Endothelial cell of umbilical vein (primary cell): ENCODE measurements around the gene PSMC3. TPM values are rescaled to one million over a fixed set of nuclear protein-coding genes. Genes with fewer than 3 reads are reported as not detected.

Experiments used
- BruUV-seq: library from RNA; stranded (reverse); fragments of 400-500 nt; replicated peaks from 2 replicates; lab custom pipeline; 2021; lab: Mats Ljungman, UMichigan
- CTCF ChIA-PET: fragments of 300-600, 350-600 bp; sonication (Branson Sonifier 250); formaldehyde crosslinking; loops from one replicate; lab custom pipeline; 2021; ENCODE audit warnings: antibody characterized with exemption, inconsistent platforms; lab: Charles Lee
- POLR2A ChIA-PET: fragments of 300-600, 350-600 bp; sonication (Branson Sonifier 250); formaldehyde crosslinking; loops from one replicate; lab custom pipeline; 2021; ENCODE audit warnings: antibody characterized with exemption, inconsistent platforms; lab: Charles Lee
- DNase-seq: peaks from one replicate; pipeline ENCODE4 v3.0.0-alpha.2; 2011; ENCODE audit warnings: low read depth, low spot score
- FAIRE-seq: peaks from 2 replicates; lab custom pipeline; 2011; peaks lifted over from hg19 to GRCh38; lab: Jason Lieb, UNC
- H2AFZ ChIP-seq: 2 replicates; pipeline ENCODE4 v1.6.0; 2012; ENCODE audit warnings: low read depth, low read length, control low read depth, inconsistent platforms
- H3K27ac ChIP-seq: 2 replicates; pipeline ENCODE4 v1.5.1; 2011; ENCODE audit warnings: low read depth, mild to moderate bottlenecking, control low read depth, low read length, moderate library complexity; ENCODE audit not compliant: insufficient read depth
- H3K27me3 ChIP-seq, 2 experiments: 2 replicates each; pipeline versions ENCODE4 v1.6.0 to v1.6.1; 2011; ENCODE audit warnings: low read length in 2 of 2, mixed read lengths in 1 of 2; ENCODE audit not compliant: control insufficient read depth in 2 of 2, insufficient read depth in 2 of 2
- H3K36me3 ChIP-seq, 2 experiments: 2 replicates in 1 of 2; 3 replicates in 1 of 2; pipeline ENCODE4 v1.5.1; 2011; ENCODE audit warnings: low read length in 2 of 2, mild to moderate bottlenecking in 1 of 2, moderate library complexity in 1 of 2; ENCODE audit not compliant: control insufficient read depth in 2 of 2, insufficient read depth in 2 of 2; ENCODE audit errors: extremely low read depth in 1 of 2
- H3K4me1 ChIP-seq: 3 replicates; pipeline ENCODE4 v1.5.1; 2011; ENCODE audit warnings: mild to moderate bottlenecking, low read length; ENCODE audit not compliant: control insufficient read depth, insufficient read depth; ENCODE audit errors: extremely low read depth
- H3K4me2 ChIP-seq: 2 replicates; pipeline ENCODE4 v1.6.1; 2011; ENCODE audit warnings: low read length, control low read depth, mixed read lengths; ENCODE audit not compliant: insufficient read depth
- H3K4me3 ChIP-seq, 3 experiments: fragments of 200-600 bp in 1 of 3; sonication (generic), shearing (Covaris generic) in 1 of 3; replicated peaks in 1 of 3; 2 replicates each; pipeline ENCODE4 v1.5.1; 2011 to 2016; ENCODE audit warnings: control low read depth in 3 of 3, low read length in 3 of 3, mild to moderate bottlenecking in 2 of 3, inconsistent platforms in 1 of 3, low read depth in 1 of 3, moderate library complexity in 1 of 3; ENCODE audit not compliant: insufficient read depth in 1 of 3
- H3K79me2 ChIP-seq: 2 replicates; pipeline ENCODE4 v1.6.0; 2012; ENCODE audit warnings: low read length, inconsistent platforms; ENCODE audit not compliant: control insufficient read depth, insufficient read depth
- H3K9ac ChIP-seq: replicated peaks from 2 replicates; pipeline ENCODE3; 2011; ENCODE audit warnings: low read length, control low read depth; ENCODE audit not compliant: insufficient read depth; ENCODE audit errors: extremely low read depth
- H3K9me1 ChIP-seq: replicated peaks from 3 replicates; pipeline ENCODE4 v1.6.0; 2011; ENCODE audit warnings: mild to moderate bottlenecking, low read length; ENCODE audit not compliant: control insufficient read depth, insufficient read depth; ENCODE audit errors: extremely low read depth
- H3K9me3 ChIP-seq: replicated peaks from 2 replicates; pipeline ENCODE4 v1.5.1; 2012; ENCODE audit warnings: low read length, inconsistent platforms; ENCODE audit not compliant: control insufficient read depth, insufficient read depth
- H4K20me1 ChIP-seq: replicated peaks from 2 replicates; pipeline ENCODE3; 2011; ENCODE audit warnings: mild to moderate bottlenecking, low read length; ENCODE audit not compliant: control insufficient read depth, insufficient read depth; ENCODE audit errors: extremely low read depth
- EZH2 ChIP-seq: IDR thresholded peaks from 2 replicates; pipeline ENCODE4 v1.6.1; 2012; ENCODE audit warnings: borderline replicate concordance, low read depth, mild to moderate bottlenecking, moderate library complexity, low read length, inconsistent platforms; ENCODE audit not compliant: severe bottlenecking
- FOS ChIP-seq: IDR thresholded peaks from 2 replicates; pipeline ENCODE4 v1.6.1; 2011; ENCODE audit warnings: mild to moderate bottlenecking, low read length, moderate library complexity, borderline replicate concordance; ENCODE audit not compliant: insufficient read depth
- GATA2 ChIP-seq: IDR thresholded peaks from 2 replicates; pipeline ENCODE4 v1.7.0; 2011; ENCODE audit warnings: low read depth, mild to moderate bottlenecking, moderate library complexity, mixed read lengths, low read length; ENCODE audit not compliant: insufficient read length, insufficient read depth
- JUN ChIP-seq: IDR thresholded peaks from 2 replicates; pipeline ENCODE4 v1.6.1; 2011; ENCODE audit warnings: borderline replicate concordance, low read depth; ENCODE audit not compliant: insufficient read length, insufficient read depth
- MYC ChIP-seq: IDR thresholded peaks from one replicate; pipeline ENCODE4 v1.6.1; 2011; ENCODE audit warnings: mild to moderate bottlenecking, low read depth, low read length
- POLR2A ChIP-seq: IDR thresholded peaks from 2 replicates; pipeline ENCODE4 v1.6.1; 2012; ENCODE audit warnings: low read depth, mild to moderate bottlenecking, control low read depth, low read length
- POLR2AphosphoS5 ChIP-seq: IDR thresholded peaks from 2 replicates; pipeline ENCODE4 v1.6.1; 2012; ENCODE audit warnings: low read depth, mild to moderate bottlenecking, control low read depth, low read length, moderate library complexity; ENCODE audit not compliant: insufficient read depth
- dilution Hi-C: fragments of 300-500 bp; cut with MboI; formaldehyde crosslinking; loops from one replicate; pipeline ENCODE4 v1.15.0; 2019; ENCODE audit warnings: low sequenced_read_pairs; ENCODE audit not compliant: extremely low pct_ligation_motif_present
- intact Hi-C: fragments of 100-400 bp; cut with micrococcal nuclease; formaldehyde crosslinking; loops from one replicate; pipeline ENCODE4 v1.10.0; 2022
- polyA plus RNA-seq, 4 experiments: library from polyadenylated mRNA; depleted of rRNA in 3 of 4; stranded (reverse) in 3 of 4; unstranded in 1 of 4; fragments of >200 nt; gene quantifications; 2 replicates each; pipeline versions ENCODE4 v1.2.1 to v1.2.3, GENCODE V29; 2011 to 2012; ENCODE audit warnings: missing spikeins in 1 of 4
- total RNA-seq: library from RNA; stranded (reverse); gene quantifications from 2 replicates; pipeline ENCODE4 v1.2.3, GENCODE V29; 2021
- TF ChIP-seq, protein P1 (sequence below): IDR thresholded peaks from 2 replicates; pipeline ENCODE4 v1.6.1; 2011; ENCODE audit not compliant: insufficient read depth, insufficient read length
- TF ChIP-seq, protein P2 (sequence below), 2 donors: IDR thresholded peaks; 1 replicate in 1 of 2; 2 replicates in 1 of 2; pipeline ENCODE4 v1.5.1; 2011; ENCODE audit warnings: low read length in 2 of 2, mild to moderate bottlenecking in 2 of 2, moderate library complexity in 2 of 2, control low read depth in 1 of 2, inconsistent platforms in 1 of 2, low read depth in 1 of 2; ENCODE audit not compliant: insufficient read depth in 1 of 2; ENCODE audit errors: extremely low read depth in 1 of 2

PSMC3 gene
- total and polyA plus RNA-seq, 2 donors (not counting 3 experiments of a cell fraction or from before 2014, with no cell fraction given): 179 to 203 TPM

DNA sequence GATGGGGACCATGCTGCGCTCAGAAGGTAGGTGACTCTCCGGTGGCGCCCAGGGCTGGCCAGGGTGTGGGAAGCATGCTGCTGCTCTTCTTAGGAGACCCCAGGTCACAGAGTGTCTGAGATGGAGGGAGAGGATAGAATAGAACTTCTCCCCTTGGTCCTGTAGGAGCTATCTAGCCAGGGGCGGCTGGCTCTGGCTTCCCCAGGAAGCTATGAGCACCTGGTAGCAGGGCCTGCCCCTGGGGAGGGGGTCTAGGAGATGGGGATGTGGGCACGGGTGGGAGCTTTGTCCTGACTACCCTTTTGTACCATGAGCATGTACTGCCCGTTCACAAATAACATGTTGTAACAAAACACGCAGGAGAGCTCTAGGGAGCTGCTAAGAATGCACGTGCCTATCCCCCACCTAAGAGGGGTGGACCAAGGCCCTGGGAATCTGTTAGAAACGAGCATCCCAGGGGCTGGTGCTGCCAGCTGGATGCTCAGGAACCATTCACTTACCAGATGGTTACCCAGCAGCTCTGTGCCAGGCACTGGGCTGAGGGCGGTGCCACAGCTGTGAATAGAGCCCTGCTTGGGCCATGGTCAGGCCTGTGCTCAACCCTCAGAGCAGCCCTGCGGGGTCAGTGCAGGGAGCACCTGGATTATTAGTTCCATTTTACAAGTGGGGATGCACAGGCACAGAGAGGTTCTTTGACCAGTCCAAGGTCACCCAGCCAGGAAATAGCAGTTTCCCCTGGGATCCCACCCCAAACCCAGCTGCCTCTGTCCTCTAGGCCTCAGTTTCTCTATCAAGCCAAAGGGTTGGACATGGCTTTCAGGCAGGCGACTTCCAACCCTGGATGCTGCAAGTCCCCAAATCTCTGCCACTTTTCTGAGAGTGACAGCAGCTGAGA is 15.6 kb downstream of the PSMC3 start:
- CTCF ChIA-PET: interaction anchor here (0.9 to 7.4 kb wide), 4 partner anchors 11 to 206 kb away, joined by 3 to 148 read pairs (median 8); no protein-coding TSS in a partner anchor

More for the DNA sequence above, 15.6 kb downstream of the PSMC3 start:
- peaks cover 5 to 34% of the 10 kb centered on the region in 2 experiments for H3K36me3 ChIP-seq
- no TSS peak for BruUV-seq
- FAIRE-seq: no peak
- TF ChIP-seq JUN: no peak
- no peak for TF ChIP-seq MYC
- TF ChIP-seq, protein P1, sequence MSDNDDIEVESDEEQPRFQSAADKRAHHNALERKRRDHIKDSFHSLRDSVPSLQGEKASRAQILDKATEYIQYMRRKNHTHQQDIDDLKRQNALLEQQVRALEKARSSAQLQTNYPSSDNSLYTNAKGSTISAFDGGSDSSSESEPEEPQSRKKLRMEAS: no peak
- no peak for TF ChIP-seq GATA2
- no peak for TF ChIP-seq EZH2
- TF ChIP-seq, protein P2, sequence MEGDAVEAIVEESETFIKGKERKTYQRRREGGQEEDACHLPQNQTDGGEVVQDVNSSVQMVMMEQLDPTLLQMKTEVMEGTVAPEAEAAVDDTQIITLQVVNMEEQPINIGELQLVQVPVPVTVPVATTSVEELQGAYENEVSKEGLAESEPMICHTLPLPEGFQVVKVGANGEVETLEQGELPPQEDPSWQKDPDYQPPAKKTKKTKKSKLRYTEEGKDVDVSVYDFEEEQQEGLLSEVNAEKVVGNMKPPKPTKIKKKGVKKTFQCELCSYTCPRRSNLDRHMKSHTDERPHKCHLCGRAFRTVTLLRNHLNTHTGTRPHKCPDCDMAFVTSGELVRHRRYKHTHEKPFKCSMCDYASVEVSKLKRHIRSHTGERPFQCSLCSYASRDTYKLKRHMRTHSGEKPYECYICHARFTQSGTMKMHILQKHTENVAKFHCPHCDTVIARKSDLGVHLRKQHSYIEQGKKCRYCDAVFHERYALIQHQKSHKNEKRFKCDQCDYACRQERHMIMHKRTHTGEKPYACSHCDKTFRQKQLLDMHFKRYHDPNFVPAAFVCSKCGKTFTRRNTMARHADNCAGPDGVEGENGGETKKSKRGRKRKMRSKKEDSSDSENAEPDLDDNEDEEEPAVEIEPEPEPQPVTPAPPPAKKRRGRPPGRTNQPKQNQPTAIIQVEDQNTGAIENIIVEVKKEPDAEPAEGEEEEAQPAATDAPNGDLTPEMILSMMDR (IDR thresholded peaks at IDR 0.05; ENCODE audit: extremely low read depth in 1 of 2, insufficient read depth in 1 of 2, low read depth in 1 of 2, low read length in 2 of 2): no peak
- no peak for TF ChIP-seq FOS
- no peak for TF ChIP-seq POLR2A
- TF ChIP-seq POLR2AphosphoS5: no peak
- dilution Hi-C loops: no loop called here
- H3K79me2 ChIP-seq: peaks cover 25% of the 10 kb centered on the region
- H3K9ac ChIP-seq: no peak overlapping the region
- no peaks in the 10 kb centered on the region for H3K9me3 ChIP-seq
- no peak overlapping the region for H3K4me3 ChIP-seq
- no peaks in the 10 kb centered on the region for H4K20me1 ChIP-seq
- H3K9me1 ChIP-seq: no peaks in the 10 kb centered on the region
- H2AFZ ChIP-seq: no peak overlapping the region
- no peak for DNase-seq
- H3K27me3 ChIP-seq: no peaks in the 10 kb centered on the region
- H3K4me2 ChIP-seq: peak overlapping the region; percentile 68
- POLR2A ChIA-PET: interaction anchor here (1.5 kb wide), 1 partner anchor 16 kb away, joined by 4 read pairs; the partner anchor contains the start of gene PSMC3
- peaks cover 32% of the 10 kb centered on the region for H3K4me1 ChIP-seq
- intact Hi-C loops: loop anchor here (10.0 kb wide), 1 partner anchor 444 kb away; no protein-coding TSS in a partner anchor
- H3K27ac ChIP-seq: peak overlapping the region; percentile 90
